Measurements from ENCODE around the gene TSC2. TPM values are rescaled to one million over a fixed set of nuclear protein-coding genes. Genes with fewer than 3 reads are reported as not detected.
"Not testable (repeated sequence)": the region's sequence is repeated elsewhere in the genome, so short reads cannot be mapped to it uniquely, and the experiment has no call there.

The TSC2 gene
- total RNA-seq, 6 donors from 2014 or later = 47.3 to 296 (median 118) TPM

DNA sequence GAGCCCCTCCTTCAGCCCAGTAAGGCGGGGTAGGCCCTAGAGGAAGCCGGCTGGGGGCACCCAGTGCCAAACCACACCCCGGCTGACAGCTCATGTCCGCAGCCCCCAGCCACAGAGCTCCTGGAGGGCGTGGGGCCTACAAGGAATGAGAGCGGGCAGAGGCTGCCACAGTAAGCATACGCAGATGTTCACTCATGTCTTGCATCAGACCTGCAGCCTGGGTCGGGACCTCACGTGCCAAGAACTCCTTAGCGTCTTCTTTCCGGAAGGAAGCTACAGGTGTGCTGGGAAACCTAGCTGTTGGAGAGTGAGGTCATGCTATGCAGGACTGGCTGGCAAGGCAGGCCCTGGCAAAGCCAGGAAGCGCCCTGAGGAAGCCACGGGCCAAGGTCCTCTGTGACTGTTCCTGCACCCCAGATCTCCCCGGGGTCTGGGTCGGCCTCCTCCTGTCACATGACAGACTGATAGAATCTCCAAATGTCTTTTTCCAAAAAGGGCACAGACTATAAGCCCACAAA is 39.7 kb upstream of the TSC2 start:
- peak in 1 of 2 donors; percentile 65 for DNase-seq
- no peaks in the 10 kb centered on the region for H3K27me3 ChIP-seq
- ATAC-seq (ENCODE audit: low FRiP score in 2 of 2) = peak in 1 of 2 donors; percentile 48
- peaks cover 54 to 69% (median 60%) of the 10 kb centered on the region in 4 donors for H3K4me1 ChIP-seq
- H3K4me3 ChIP-seq = peak overlapping the region in 3 of 4 donors; percentile 67 to 100 (median 95)
- TF ChIP-seq POLR2A (IDR thresholded peaks at IDR 0.05) (no peak), POLR2AphosphoS5 (IDR thresholded peaks at IDR 0.05) (peak in 1 of 2 donors; percentile 51)
- TF ChIP-seq, protein P1, sequence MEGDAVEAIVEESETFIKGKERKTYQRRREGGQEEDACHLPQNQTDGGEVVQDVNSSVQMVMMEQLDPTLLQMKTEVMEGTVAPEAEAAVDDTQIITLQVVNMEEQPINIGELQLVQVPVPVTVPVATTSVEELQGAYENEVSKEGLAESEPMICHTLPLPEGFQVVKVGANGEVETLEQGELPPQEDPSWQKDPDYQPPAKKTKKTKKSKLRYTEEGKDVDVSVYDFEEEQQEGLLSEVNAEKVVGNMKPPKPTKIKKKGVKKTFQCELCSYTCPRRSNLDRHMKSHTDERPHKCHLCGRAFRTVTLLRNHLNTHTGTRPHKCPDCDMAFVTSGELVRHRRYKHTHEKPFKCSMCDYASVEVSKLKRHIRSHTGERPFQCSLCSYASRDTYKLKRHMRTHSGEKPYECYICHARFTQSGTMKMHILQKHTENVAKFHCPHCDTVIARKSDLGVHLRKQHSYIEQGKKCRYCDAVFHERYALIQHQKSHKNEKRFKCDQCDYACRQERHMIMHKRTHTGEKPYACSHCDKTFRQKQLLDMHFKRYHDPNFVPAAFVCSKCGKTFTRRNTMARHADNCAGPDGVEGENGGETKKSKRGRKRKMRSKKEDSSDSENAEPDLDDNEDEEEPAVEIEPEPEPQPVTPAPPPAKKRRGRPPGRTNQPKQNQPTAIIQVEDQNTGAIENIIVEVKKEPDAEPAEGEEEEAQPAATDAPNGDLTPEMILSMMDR (IDR thresholded peaks at IDR 0.05) = no peak
- H3K9me3 ChIP-seq = no peaks in the 10 kb centered on the region
- H3K27ac ChIP-seq = peak overlapping the region; percentile 32 to 96 (median 90)
- WGBS, 2 donors = 33 to 40% methylated on average over 10 to 15 of the region's 15 CpGs
- peaks cover 0 to 5% (median 3%) of the 10 kb centered on the region in 4 donors for H3K36me3 ChIP-seq

DNA sequence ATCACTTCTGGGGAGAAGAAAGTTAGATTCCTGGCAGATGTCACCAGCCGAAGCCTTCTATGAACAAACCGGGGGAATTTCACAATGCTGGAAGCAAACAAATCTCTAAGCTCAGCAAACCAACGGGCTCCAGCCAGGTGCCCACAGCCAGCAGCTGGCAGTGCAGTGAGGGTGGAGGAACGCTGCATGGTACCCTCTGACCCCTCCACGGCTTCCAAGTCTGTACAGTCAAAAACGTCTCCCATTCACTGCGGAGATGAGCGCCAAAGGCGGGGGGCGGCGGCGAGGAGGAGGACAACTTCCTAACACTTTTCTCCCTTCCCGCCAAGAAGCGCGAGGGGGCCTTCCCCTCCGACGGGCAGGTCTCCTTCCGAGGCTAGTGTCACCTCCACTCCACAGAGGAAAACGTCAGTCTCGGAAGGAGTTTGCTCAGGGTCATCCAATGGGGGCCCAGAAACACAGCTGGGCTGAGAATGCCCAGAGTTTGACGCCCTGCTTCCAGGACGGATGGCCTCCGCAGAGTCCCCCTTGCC is 39.1 kb upstream of the TSC2 start:
- 1% methylated on average over 20 to 22 of the region's 23 CpGs for WGBS, 2 donors
- H3K4me3 ChIP-seq = peak overlapping the region; percentile 67 to 100 (median 96)
- ATAC-seq (ENCODE audit: low FRiP score in 2 of 2) (no peak), DNase-seq (peak in 1 of 2 donors; percentile 83)
- no peaks in the 10 kb centered on the region for H3K36me3 ChIP-seq
- no peaks in the 10 kb centered on the region for H3K9me3 ChIP-seq
- TF ChIP-seq, protein P1 (IDR thresholded peaks at IDR 0.05) = peak in 1 of 6 experiments; percentile 3
- TF ChIP-seq EP300 (IDR thresholded peaks at IDR 0.05) (no peak), POLR2A (IDR thresholded peaks at IDR 0.05) (no peak), POLR2AphosphoS5 (IDR thresholded peaks at IDR 0.05) (no peak)
- peak overlapping the region; percentile 85 to 96 (median 94) for H3K27ac ChIP-seq
- H3K27me3 ChIP-seq = no peaks in the 10 kb centered on the region
- H3K4me1 ChIP-seq = peaks cover 52 to 64% (median 56%) of the 10 kb centered on the region in 4 donors

DNA sequence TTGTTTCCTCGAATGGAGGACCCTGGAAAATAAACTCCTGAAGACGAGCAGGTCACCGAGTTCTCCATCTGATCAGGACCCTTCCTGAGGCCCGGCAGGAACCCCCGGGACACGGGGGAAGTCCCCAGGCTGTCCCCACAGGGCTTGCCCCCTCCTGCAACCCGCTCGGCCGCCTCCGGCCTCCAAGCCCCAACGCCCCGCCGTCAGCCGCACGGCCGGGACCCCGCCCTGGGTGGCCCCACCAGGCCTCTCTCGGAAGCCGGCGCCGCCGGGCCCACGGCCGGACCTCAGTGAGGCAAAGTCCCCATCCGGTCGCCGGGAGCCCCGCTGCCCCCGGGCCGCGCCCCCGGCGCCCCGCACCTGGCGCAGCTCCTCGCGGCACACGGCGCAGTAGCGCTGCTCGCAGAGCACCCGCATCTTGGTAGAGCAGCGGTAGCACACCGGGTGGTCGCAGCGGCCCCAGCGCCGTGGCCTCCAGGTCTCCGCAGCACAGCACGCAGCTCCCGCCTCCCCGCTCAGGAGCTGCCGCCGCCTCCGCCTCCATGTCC is 38.5 kb upstream of the TSC2 start:
- H3K27ac ChIP-seq = peak overlapping the region; percentile 85 to 96 (median 94)
- no peaks in the 10 kb centered on the region for H3K9me3 ChIP-seq
- no peaks in the 10 kb centered on the region for H3K36me3 ChIP-seq
- peak overlapping the region; percentile 67 to 100 (median 96) for H3K4me3 ChIP-seq
- 1% methylated on average over 30 of the region's 55 CpGs; no CpG with 5 or more reads in 1 of the 2 donors for WGBS, 2 donors
- peaks cover 47 to 59% (median 51%) of the 10 kb centered on the region in 4 donors for H3K4me1 ChIP-seq
- peak in 1 of 2 donors; percentile 91 for DNase-seq
- H3K27me3 ChIP-seq = no peaks in the 10 kb centered on the region
- TF ChIP-seq EP300 (IDR thresholded peaks at IDR 0.05) = no peak
- no peak for TF ChIP-seq POLR2A (IDR thresholded peaks at IDR 0.05)
- TF ChIP-seq, protein P1 (IDR thresholded peaks at IDR 0.05) = peak in 2 of 6 experiments; percentile 17 to 22
- no peak for TF ChIP-seq POLR2AphosphoS5 (IDR thresholded peaks at IDR 0.05)
- peak in 1 of 2 donors; percentile 4 for ATAC-seq (ENCODE audit: low FRiP score in 2 of 2)

DNA sequence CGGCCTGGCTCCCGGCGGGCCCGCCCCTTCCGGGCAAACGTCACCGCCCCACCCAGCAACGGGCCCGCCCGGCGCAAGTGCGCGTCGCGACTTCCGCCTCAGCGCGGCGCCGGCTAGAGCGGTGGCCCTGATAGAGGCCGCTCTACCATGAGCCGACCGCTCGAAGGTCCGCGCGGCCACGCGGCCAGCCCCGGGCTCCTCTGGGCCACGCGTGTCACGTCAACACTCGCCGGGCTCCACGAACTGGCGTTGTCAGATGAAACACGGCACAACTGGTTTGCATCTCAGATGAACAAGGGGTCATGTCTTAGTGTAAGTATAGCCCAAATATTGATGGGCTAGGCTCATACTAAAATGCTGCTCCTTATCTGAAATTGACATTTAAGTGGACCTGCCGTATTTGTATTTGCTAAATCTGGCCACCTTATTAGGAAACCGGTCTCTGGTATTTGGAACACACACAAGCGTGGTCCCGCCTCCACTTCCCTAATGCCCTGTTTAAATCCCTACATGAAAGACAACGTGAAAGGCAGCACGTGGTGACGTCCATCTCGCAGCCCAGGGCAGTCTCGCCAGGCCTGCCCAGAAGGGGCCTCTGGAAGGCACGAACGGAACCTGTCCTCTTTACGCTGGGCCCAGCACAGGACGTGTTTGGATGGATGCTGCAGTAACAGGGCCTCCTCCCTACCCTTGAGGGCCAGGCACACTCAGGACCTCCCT is 37.8 kb upstream of the TSC2 start, which contains the start of gene ZNF598:
Gene ZNF598, minus strand, starts transcription at position 31 of the 720 bp plus-strand sequence.
- Histone ChIP-seq H3K4me1 (peaks cover 40 to 52% (median 43%) of the 10 kb centered on the region in 4 donors), H3K27me3 (no peaks in the 10 kb centered on the region), H3K4me3 (peak within 1 kb of the TSS; percentile 67 to 100 (median 96)), H3K9me3 (no peaks in the 10 kb centered on the region), H3K27ac (peak within 1 kb of the TSS; percentile 85 to 96 (median 94)), H3K36me3 (no peaks in the 10 kb centered on the region)
- ATAC-seq (ENCODE audit: low FRiP score in 2 of 2) = peak; percentile 92 to 96
- TF ChIP-seq POLR2AphosphoS5 (IDR thresholded peaks at IDR 0.05) (peak; percentile 80 to 93), POLR2A (IDR thresholded peaks at IDR 0.05) (peak in 3 of 4 donors; percentile 49 to 94 (median 88)), EP300 (IDR thresholded peaks at IDR 0.05) (no peak)
- TF ChIP-seq, protein P1 (IDR thresholded peaks at IDR 0.05) = peak in 3 of 6 experiments; percentile 3 to 16 (median 11)
- peak; percentile 81 to 97 for DNase-seq
- WGBS, 2 donors = 3 to 6% methylated on average over 11 to 30 of the region's 52 CpGs

DNA sequence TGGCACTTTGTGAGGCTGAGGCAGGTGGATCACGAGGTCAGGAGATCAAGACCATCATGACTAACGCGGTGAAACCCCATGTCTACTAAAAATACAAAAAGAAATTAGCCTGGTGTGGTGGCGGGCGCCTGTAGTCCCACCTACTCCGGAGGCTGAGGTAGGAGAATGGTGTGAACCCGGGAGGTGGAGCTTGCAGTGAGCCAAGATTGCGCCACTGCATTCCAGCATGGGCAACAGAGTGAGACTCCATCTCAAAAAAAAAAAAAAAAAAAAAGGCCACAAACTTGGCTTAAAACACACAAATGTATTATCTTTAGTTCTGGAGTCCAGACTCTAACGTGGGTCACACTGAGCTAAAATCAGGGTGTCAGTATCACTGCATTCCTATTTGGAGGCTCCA is 36.1 kb upstream of the TSC2 start:
- 84% methylated on average over 9 of the region's 9 CpGs for WGBS, 2 donors
- not testable (repeated sequence) for H3K36me3 ChIP-seq; ATAC-seq (ENCODE audit: low FRiP score in 2 of 2); H3K4me3 ChIP-seq; H3K9me3 ChIP-seq; H3K27me3 ChIP-seq; DNase-seq; H3K27ac ChIP-seq
- H3K4me1 ChIP-seq = peaks cover 29 to 42% (median 30%) of the 10 kb centered on the region in 4 donors

Measured in upper lobe of left lung (tissue), 6 donors.